ENCODE data around the gene NEK6. TPM values are rescaled to one million over a fixed set of nuclear protein-coding genes. Genes with fewer than 3 reads are reported as not detected.

Gene NEK6
- polyA plus RNA-seq, 2 donors = 1.7 to 2.3 TPM

GRCh38 chr9:124370896-124371582 is 113.3 kb downstream of the NEK6 start:
- Histone ChIP-seq H3K4me3 (ENCODE audit: low read depth in 1 of 2, low read length in 2 of 2) (no peak overlapping the region), H3K9me3 (ENCODE audit: control insufficient read depth in 2 of 2, insufficient read depth in 1 of 2, low read depth in 1 of 2, low read length in 1 of 2) (no peaks in the 10 kb centered on the region), H3K27me3 (ENCODE audit: control insufficient read depth in 1 of 2, insufficient read depth in 2 of 2, low read length in 2 of 2) (no peaks in the 10 kb centered on the region), H3K27ac (ENCODE audit: low read depth in 2 of 2, low read length in 1 of 2) (no peak overlapping the region), H3K36me3 (ENCODE audit: control insufficient read depth in 2 of 2, insufficient read depth in 2 of 2, low read length in 1 of 2) (peaks cover 2 to 3% of the 10 kb centered on the region in 2 donors), H3K4me1 (ENCODE audit: control insufficient read depth in 2 of 2, insufficient read depth in 2 of 2, low read length in 1 of 2) (peaks cover 4 to 5% of the 10 kb centered on the region in 2 donors)
- WGBS, 2 donors = 83 to 84% methylated on average over 9 of the region's 9 CpGs

GRCh38 chr9:124372038-124372437 is 114.3 kb downstream of the NEK6 start:
- H3K4me3 ChIP-seq (ENCODE audit: low read depth in 1 of 2, low read length in 2 of 2) = no peak overlapping the region
- no peak overlapping the region for H3K27ac ChIP-seq (ENCODE audit: low read depth in 2 of 2, low read length in 1 of 2)
- H3K4me1 ChIP-seq (ENCODE audit: control insufficient read depth in 2 of 2, insufficient read depth in 2 of 2, low read length in 1 of 2) = peaks cover 0 to 3% of the 10 kb centered on the region in 2 donors
- H3K27me3 ChIP-seq (ENCODE audit: control insufficient read depth in 1 of 2, insufficient read depth in 2 of 2, low read length in 2 of 2) = no peaks in the 10 kb centered on the region
- H3K36me3 ChIP-seq (ENCODE audit: control insufficient read depth in 2 of 2, insufficient read depth in 2 of 2, low read length in 1 of 2) = peaks cover under 1 to 3% of the 10 kb centered on the region in 2 donors
- no peaks in the 10 kb centered on the region for H3K9me3 ChIP-seq (ENCODE audit: control insufficient read depth in 2 of 2, insufficient read depth in 1 of 2, low read depth in 1 of 2, low read length in 1 of 2)

- no peaks in the 10 kb centered on the region for H3K9me3 ChIP-seq (ENCODE audit: control insufficient read depth in 2 of 2, insufficient read depth in 1 of 2, low read depth in 1 of 2, low read length in 1 of 2)
- WGBS, 2 donors = 82 to 88% methylated on average over 4 of the region's 4 CpGs
- H3K36me3 ChIP-seq (ENCODE audit: control insufficient read depth in 2 of 2, insufficient read depth in 2 of 2, low read length in 1 of 2) = peaks cover 3% of the 10 kb centered on the region in 2 donors
- H3K4me1 ChIP-seq (ENCODE audit: control insufficient read depth in 2 of 2, insufficient read depth in 2 of 2, low read length in 1 of 2) = peaks cover 0 to 3% of the 10 kb centered on the region in 2 donors
- H3K27ac ChIP-seq (ENCODE audit: low read depth in 2 of 2, low read length in 1 of 2) = no peak overlapping the region
- no peaks in the 10 kb centered on the region for H3K27me3 ChIP-seq (ENCODE audit: control insufficient read depth in 1 of 2, insufficient read depth in 2 of 2, low read length in 2 of 2)
- H3K4me3 ChIP-seq (ENCODE audit: low read depth in 1 of 2, low read length in 2 of 2) = no peak overlapping the region
Observed at GRCh38 chr9:124373386-124373785, 115.6 kb downstream of the NEK6 start.

- H3K4me1 ChIP-seq (ENCODE audit: control insufficient read depth in 2 of 2, insufficient read depth in 2 of 2, low read length in 1 of 2) = peaks cover 0 to 3% of the 10 kb centered on the region in 2 donors
- 96 to 97% methylated on average over 1 of the region's 1 CpG for WGBS, 2 donors
- peaks cover 3% of the 10 kb centered on the region in 2 donors for H3K36me3 ChIP-seq (ENCODE audit: control insufficient read depth in 2 of 2, insufficient read depth in 2 of 2, low read length in 1 of 2)
- H3K9me3 ChIP-seq (ENCODE audit: control insufficient read depth in 2 of 2, insufficient read depth in 1 of 2, low read depth in 1 of 2, low read length in 1 of 2) = no peaks in the 10 kb centered on the region
- no peaks in the 10 kb centered on the region for H3K27me3 ChIP-seq (ENCODE audit: control insufficient read depth in 1 of 2, insufficient read depth in 2 of 2, low read length in 2 of 2)
- no peak overlapping the region for H3K4me3 ChIP-seq (ENCODE audit: low read depth in 1 of 2, low read length in 2 of 2)
- no peak overlapping the region for H3K27ac ChIP-seq (ENCODE audit: low read depth in 2 of 2, low read length in 1 of 2)
Observed at GRCh38 chr9:124373851-124374250, 116.1 kb downstream of the NEK6 start.

GRCh38 chr9:124375726-124376125 is 118.0 kb downstream of the NEK6 start:
- no peaks in the 10 kb centered on the region for H3K9me3 ChIP-seq (ENCODE audit: control insufficient read depth in 2 of 2, insufficient read depth in 1 of 2, low read depth in 1 of 2, low read length in 1 of 2)
- WGBS, 2 donors = 91 to 93% methylated on average over 9 of the region's 9 CpGs
- peaks cover 3 to 7% of the 10 kb centered on the region in 2 donors for H3K36me3 ChIP-seq (ENCODE audit: control insufficient read depth in 2 of 2, insufficient read depth in 2 of 2, low read length in 1 of 2)
- H3K4me3 ChIP-seq (ENCODE audit: low read depth in 1 of 2, low read length in 2 of 2) = no peak overlapping the region
- H3K4me1 ChIP-seq (ENCODE audit: control insufficient read depth in 2 of 2, insufficient read depth in 2 of 2, low read length in 1 of 2) = peaks cover 0 to 3% of the 10 kb centered on the region in 2 donors
- H3K27ac ChIP-seq (ENCODE audit: low read depth in 2 of 2, low read length in 1 of 2) = no peak overlapping the region
- no peaks in the 10 kb centered on the region for H3K27me3 ChIP-seq (ENCODE audit: control insufficient read depth in 1 of 2, insufficient read depth in 2 of 2, low read length in 2 of 2)

- Histone ChIP-seq H3K9me3 (ENCODE audit: control insufficient read depth in 2 of 2, insufficient read depth in 1 of 2, low read depth in 1 of 2, low read length in 1 of 2) (no peaks in the 10 kb centered on the region), H3K36me3 (ENCODE audit: control insufficient read depth in 2 of 2, insufficient read depth in 2 of 2, low read length in 1 of 2) (peaks cover 3 to 7% of the 10 kb centered on the region in 2 donors), H3K27ac (ENCODE audit: low read depth in 2 of 2, low read length in 1 of 2) (no peak overlapping the region), H3K4me1 (ENCODE audit: control insufficient read depth in 2 of 2, insufficient read depth in 2 of 2, low read length in 1 of 2) (peaks cover 0 to 3% of the 10 kb centered on the region in 2 donors), H3K27me3 (ENCODE audit: control insufficient read depth in 1 of 2, insufficient read depth in 2 of 2, low read length in 2 of 2) (no peaks in the 10 kb centered on the region), H3K4me3 (ENCODE audit: low read depth in 1 of 2, low read length in 2 of 2) (no peak overlapping the region)
- WGBS, 2 donors = 54 to 60% methylated on average over 1 of the region's 1 CpG
Observed at GRCh38 chr9:124376329-124376728, 118.6 kb downstream of the NEK6 start.

- H3K4me3 ChIP-seq (ENCODE audit: low read depth in 1 of 2, low read length in 2 of 2) = no peak overlapping the region
- WGBS, 2 donors = 76 to 78% methylated on average over 10 of the region's 10 CpGs
- H3K36me3 ChIP-seq (ENCODE audit: control insufficient read depth in 2 of 2, insufficient read depth in 2 of 2, low read length in 1 of 2) = peaks cover 3 to 7% of the 10 kb centered on the region in 2 donors
- no peak overlapping the region for H3K27ac ChIP-seq (ENCODE audit: low read depth in 2 of 2, low read length in 1 of 2)
- H3K4me1 ChIP-seq (ENCODE audit: control insufficient read depth in 2 of 2, insufficient read depth in 2 of 2, low read length in 1 of 2) = peaks cover 0 to 3% of the 10 kb centered on the region in 2 donors
- no peaks in the 10 kb centered on the region for H3K27me3 ChIP-seq (ENCODE audit: control insufficient read depth in 1 of 2, insufficient read depth in 2 of 2, low read length in 2 of 2)
- no peaks in the 10 kb centered on the region for H3K9me3 ChIP-seq (ENCODE audit: control insufficient read depth in 2 of 2, insufficient read depth in 1 of 2, low read depth in 1 of 2, low read length in 1 of 2)
Observed at GRCh38 chr9:124377551-124378406, 120.0 kb downstream of the NEK6 start.

GRCh38 chr9:124381170-124381945 is 123.6 kb downstream of the NEK6 start:
- Histone ChIP-seq H3K9me3 (ENCODE audit: control insufficient read depth in 2 of 2, insufficient read depth in 1 of 2, low read depth in 1 of 2, low read length in 1 of 2) (no peaks in the 10 kb centered on the region), H3K4me1 (ENCODE audit: control insufficient read depth in 2 of 2, insufficient read depth in 2 of 2, low read length in 1 of 2) (no peaks in the 10 kb centered on the region), H3K4me3 (ENCODE audit: low read depth in 1 of 2, low read length in 2 of 2) (no peak overlapping the region), H3K27me3 (ENCODE audit: control insufficient read depth in 1 of 2, insufficient read depth in 2 of 2, low read length in 2 of 2) (no peaks in the 10 kb centered on the region), H3K36me3 (ENCODE audit: control insufficient read depth in 2 of 2, insufficient read depth in 2 of 2, low read length in 1 of 2) (peaks cover 7 to 8% of the 10 kb centered on the region in 2 donors), H3K27ac (ENCODE audit: low read depth in 2 of 2, low read length in 1 of 2) (no peak overlapping the region)
- 74 to 81% methylated on average over 4 of the region's 4 CpGs for WGBS, 2 donors

- Histone ChIP-seq H3K27me3 (ENCODE audit: control insufficient read depth in 1 of 2, insufficient read depth in 2 of 2, low read length in 2 of 2) (no peaks in the 10 kb centered on the region), H3K27ac (ENCODE audit: low read depth in 2 of 2, low read length in 1 of 2) (no peak overlapping the region), H3K4me1 (ENCODE audit: control insufficient read depth in 2 of 2, insufficient read depth in 2 of 2, low read length in 1 of 2) (peaks cover 0 to 5% of the 10 kb centered on the region in 2 donors), H3K36me3 (ENCODE audit: control insufficient read depth in 2 of 2, insufficient read depth in 2 of 2, low read length in 1 of 2) (peaks cover 4 to 8% of the 10 kb centered on the region in 2 donors), H3K4me3 (ENCODE audit: low read depth in 1 of 2, low read length in 2 of 2) (no peak overlapping the region), H3K9me3 (ENCODE audit: control insufficient read depth in 2 of 2, insufficient read depth in 1 of 2, low read depth in 1 of 2, low read length in 1 of 2) (no peaks in the 10 kb centered on the region)
- 83 to 90% methylated on average over 7 of the region's 7 CpGs for WGBS, 2 donors
Observed at GRCh38 chr9:124384210-124384609, 126.5 kb downstream of the NEK6 start.

All from esophagus (tissue), 2 donors.